NCI-H2081 treated with DMSO at 0.1 percent for 48 hours (cell line): ENCODE measurements around the gene MAG.

ENCODE experiments used
- DNase-seq: peaks from one replicate; lab custom pipeline; 2025; lab: John Stamatoyannopoulos, UW

The MAG gene

DNA sequence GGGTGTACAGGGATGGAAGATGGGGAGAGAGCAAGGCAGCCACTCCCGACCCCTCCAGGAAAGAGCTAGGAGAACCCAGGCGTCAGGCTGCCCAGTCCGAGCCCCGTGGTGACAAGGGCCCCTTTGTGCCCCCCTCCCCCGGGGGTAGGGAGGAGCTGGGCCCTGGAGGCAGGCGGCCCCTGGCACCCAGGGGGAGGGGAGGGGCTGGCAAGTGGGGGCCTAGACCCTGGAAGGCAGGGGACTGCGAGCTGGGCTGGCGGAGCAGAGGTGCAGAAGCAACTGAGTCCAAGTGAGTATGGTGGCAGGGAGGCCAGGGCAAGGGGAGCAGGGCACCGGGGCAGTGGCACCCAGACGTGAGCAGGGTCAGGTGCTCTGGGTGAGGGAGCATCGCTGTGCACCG, at the start of gene MAG:
TSS of gene MAG (plus strand) at position 246 of the 400 bp plus-strand sequence. CDS start 3,248 bp downstream, outside the sequence.
- no peak for DNase-seq

GRCh38 chr19:35246466-35247092, 45.4 kb upstream of the MAG start:
- no peak for DNase-seq

DNA sequence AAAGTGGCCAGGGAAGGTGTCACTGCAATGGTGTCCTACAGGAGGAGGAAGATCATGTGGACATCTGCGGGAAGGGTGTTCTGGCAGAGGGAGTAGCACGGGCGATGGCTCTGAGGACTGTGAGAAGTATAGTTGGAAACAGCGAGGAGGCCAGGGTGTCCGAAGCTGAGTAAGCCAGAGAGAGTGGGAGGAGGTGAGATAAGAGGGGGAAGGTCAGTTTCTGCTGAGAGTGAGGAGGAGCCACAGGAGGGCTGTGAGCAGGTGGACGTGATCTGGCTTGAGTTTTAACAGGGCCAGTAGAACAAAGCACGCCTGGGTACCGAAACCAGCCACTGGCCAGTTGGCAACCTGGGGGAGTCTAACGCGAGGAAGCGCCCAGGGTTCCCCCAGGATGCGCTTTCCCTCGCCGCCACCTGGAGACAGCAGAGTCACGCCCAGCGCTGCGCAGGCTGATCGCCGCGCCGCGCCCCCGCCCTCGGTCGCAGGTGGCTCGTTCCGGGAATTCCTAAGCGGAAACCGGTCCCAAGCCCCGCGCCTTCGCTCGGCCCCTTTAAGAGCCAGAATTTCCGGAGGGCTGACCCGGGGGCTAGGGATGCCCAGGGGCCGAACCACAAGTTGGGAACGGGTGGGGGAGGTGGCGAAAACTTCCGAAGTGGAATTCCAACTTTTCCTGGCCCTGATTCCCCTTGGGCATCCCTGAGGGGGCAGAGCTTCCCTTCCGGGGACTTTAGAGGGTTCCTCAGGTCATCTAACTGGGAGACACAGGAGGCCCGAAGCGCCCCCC, 44.2 kb upstream of the MAG start:
- peak; percentile 26 for DNase-seq

DNA sequence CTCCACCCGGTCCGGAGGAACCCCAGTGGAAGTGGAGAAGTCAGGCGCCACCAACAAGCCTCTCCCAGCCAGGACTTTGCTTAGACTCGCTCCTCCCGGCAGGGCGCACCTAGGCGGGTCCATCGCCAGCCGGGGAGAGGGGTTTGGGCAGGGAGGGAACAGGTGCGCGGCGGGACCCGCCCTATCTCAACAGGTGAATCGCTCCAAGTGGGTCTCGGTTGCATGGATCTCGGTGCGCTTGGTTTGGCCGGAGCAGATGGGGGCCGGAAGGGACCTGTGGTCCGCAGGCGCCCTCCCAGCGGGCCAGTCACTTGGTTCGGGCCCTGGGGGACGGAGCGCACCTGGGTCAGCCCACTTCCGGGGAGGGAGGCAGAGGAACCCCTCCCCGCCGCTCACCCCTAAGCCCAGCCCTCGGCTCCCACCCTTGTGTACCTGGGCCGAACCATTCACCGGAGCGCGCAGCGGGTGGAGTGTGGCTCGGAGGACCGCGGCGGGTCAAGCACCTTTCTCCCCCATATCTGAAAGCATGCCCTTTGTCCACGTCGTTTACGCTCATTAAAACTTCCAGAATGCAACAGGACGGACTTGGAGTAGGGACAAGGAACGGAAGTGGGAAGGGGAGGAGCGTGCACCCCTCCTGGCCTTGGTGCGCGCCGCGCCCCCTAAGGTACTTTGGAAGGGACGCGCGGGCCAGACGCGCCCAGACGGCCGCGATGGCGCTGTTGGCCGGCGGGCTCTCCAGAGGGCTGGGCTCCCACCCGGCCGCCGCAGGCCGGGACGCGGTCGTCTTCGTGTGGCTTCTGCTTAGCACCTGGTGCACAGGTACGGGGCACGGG, 43.4 kb upstream of the MAG start, which contains the start of gene LSR:
TSS of gene LSR (plus strand) at position 693 of the 836 bp plus-strand sequence. CDS start at position 714, 21 bp downstream.
- peak; percentile 55 for DNase-seq

DNA sequence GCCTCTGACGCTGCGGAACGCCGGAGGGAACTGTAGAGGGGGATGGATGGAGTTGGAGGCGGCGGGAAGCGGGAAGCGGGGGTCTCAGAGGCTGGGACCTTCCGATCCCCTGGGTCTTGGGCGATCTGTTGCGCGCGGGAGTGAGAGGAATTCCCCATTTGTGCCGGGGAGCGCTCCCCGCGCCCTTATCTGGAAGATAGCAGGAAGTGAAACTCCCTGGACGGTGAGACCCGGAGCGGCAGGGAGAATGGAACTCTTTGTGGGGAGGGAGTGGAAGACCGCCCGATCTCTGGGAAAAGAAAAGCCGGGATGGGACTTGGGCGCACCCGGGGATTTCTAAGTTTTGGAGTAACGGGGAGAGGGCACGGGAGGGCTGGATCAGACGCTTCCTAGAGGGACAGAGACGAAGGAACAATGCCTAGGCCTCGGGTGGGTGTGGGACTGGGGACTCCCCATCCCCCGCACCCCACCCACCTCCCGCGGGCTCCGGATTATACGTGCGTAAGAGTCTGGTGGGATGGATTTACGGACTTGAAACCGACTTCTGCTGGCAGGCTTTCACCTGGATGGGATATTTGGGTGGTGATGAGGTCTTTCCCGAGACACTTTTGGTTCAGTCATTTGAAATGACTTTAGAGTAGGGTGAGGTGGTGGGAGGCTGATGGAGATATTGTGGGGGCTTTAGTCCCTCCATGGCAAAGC, 42.7 kb upstream of the MAG start:
- no peak for DNase-seq

DNA sequence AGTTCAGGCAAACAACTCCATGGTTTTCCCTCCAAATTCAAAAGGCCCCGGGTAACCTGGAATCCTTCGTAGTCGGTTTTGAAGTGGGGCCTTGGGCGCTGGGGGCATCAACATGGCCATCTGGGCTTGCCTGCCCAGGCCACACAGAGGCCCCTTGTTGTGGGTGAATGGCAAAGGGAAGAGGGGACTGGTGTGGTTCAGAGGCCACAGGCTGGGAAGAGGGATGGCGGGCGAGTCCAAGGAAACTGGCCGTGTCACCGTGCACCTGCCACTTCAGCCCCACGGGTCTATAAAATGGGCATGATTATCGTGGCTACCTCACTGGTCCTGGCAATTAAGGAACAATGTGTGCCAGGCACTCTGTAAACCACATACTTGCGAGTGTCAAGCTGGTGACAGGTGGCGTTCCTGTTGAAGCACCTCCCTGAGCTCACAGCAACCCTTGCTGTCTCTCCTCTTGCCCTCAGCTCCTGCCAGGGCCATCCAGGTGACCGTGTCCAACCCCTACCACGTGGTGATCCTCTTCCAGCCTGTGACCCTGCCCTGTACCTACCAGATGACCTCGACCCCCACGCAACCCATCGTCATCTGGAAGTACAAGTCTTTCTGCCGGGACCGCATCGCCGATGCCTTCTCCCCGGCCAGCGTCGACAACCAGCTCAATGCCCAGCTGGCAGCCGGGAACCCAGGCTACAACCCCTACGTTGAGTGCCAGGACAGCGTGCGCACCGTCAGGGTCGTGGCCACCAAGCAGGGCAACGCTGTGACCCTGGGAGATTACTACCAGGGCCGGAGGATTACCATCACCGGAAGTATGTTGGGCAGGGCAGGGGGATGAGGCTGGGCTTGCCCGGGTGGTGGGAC, 41.9 kb upstream of the MAG start:
- DNase-seq: no peak

DNA sequence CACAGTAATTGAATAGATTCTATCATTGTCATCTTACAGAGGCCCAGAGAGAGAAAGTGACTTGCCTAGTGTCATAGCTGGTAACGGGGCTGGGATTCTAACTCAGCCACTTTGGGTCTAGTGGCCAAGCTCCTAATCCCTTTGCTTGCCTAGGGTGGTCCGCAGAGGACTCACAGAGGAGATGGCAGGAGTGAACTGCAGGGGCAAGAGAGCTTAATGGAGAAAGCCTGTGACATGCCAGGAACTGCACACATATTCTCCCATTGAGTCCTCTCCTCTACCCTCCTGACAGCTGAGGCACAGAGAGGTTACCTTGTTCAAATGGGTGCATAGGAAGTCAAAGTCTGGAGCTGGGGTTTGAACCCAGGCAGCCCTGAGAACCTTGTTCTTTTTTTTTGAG, 40.5 kb upstream of the MAG start:
- DNase-seq: no peak

- no peak for DNase-seq
Observed at GRCh38 chr19:35253316-35254286, 38.4 kb upstream of the MAG start.

- no peak for DNase-seq
Observed at GRCh38 chr19:35254341-35255297, 37.3 kb upstream of the MAG start.

- DNase-seq: no peak
Observed at GRCh38 chr19:35256566-35256965, 35.4 kb upstream of the MAG start.

DNA sequence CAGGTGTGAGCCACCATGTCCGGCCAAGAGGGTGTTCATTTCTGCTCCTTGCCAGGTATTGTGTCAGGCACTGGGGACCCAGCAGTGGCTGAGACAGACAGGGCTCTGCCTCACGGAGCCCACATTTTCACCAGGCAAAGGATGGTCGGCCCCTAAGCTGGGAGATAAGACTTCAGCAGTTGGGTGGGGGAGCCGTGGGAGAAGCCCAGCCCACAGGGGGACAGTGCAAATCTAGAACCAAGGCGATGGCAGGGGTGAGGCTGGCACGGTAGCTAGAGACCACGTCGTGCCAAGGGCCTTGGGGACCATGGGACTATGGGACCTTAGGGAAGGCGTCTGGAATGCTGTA, 34.9 kb upstream of the MAG start:
- DNase-seq: no peak

GRCh38 chr19:35260694-35261304, 31.2 kb upstream of the MAG start:
- DNase-seq: no peak

DNA sequence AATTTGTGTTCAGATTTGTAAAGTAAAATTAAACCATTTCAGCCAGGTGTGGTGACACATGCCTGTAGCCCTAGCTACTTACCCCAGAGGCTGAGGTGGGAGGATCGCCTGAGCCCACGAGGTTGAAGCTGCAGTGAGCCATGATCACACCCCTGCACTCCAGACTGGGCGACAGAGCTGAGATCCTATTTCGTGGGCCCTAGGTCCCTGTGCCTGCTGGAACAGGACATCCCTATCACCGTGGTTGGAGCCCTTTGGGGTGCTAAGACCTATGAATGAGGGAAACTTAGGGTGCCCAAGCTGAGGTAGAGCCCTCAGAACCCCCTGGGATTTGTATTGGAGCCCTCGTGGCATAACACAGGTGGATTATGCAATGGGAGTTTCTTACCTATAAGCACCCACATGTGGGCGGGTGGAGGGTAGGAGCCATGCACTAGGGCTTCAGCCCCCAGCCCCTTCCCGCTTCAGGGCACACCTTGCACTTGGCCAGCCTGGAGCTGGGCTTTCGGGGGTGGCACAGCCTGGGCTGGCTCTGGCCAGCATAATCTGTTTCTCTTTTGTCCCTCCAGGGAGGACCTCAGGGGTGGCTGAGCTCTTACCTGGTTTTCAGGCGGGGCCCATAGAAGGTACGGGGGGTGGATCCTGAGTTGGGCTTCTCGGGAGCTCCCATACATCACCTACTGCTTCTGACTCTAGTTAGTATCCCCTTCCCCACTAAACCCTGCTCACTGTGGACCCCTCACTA, 30.4 kb upstream of the MAG start:
- no peak for DNase-seq

- no peak for DNase-seq
Observed at GRCh38 chr19:35262101-35262761, 29.7 kb upstream of the MAG start.

GRCh38 chr19:35264268-35265125, 27.5 kb upstream of the MAG start:
- DNase-seq: no peak
